ENCODE measurements around the gene MED25.
A peak's percentile ranks its signal among the peaks of the same experiment; 100 is the strongest.

The MED25 gene

DNA sequence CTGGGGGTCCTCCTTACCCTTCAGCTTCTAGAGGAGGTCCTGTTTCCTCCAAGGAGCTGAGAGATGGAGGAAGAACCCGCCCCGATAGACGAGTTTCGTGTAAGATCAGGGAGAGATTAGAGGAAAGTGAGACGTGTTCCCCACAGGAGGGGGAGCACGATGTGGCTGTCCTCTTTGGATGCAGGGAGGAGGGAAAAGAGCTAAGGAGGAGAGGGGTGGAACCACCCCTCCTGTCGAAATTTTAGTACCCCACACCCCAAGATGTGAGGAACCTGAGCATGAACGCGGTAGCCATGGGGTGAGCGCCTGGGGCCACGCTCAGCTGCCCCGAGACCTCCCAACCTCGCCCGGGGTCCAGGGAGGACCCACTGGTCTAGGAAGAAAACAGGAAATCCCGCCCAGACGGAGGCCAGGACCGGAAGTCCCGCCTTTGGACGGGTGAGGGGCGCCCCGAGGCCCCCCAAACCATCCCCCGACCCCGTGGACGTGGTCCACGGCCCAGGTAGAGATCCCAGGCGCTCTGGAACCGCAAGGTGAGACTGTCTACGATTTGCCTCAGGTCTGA, 57.9 kb downstream of the MED25 start:
- DNase-seq, result peak; percentile 85

DNA sequence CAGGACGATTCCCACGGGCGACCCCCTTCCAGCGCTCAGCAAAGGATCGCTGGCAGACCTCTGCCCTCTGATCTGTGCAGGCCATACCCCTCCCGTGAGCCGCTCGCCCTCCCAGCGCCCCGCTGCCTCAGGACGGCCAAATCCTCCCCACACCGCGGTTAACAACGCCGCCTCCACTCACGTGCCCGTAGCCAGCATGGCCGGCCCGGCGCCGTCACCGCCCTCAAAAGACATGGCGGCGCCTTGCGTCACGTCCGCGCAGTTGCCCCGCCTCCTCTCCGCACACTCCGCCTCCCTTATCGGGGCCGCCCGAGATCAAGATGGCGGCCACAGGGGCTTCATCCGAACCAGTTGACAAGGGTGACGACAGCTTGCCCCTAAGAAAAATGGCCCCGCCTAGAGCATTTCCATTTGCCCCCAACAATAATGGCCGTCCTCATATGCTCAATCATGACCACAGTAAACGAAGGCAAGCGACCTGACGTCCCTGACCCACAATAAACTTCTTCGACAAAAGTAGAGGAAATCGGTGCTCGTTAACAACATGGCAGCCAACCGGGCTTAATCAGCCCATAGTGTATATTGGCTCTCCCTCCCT, 58.4 kb downstream of the MED25 start:
- DNase-seq, result peak; percentile 99

DNA sequence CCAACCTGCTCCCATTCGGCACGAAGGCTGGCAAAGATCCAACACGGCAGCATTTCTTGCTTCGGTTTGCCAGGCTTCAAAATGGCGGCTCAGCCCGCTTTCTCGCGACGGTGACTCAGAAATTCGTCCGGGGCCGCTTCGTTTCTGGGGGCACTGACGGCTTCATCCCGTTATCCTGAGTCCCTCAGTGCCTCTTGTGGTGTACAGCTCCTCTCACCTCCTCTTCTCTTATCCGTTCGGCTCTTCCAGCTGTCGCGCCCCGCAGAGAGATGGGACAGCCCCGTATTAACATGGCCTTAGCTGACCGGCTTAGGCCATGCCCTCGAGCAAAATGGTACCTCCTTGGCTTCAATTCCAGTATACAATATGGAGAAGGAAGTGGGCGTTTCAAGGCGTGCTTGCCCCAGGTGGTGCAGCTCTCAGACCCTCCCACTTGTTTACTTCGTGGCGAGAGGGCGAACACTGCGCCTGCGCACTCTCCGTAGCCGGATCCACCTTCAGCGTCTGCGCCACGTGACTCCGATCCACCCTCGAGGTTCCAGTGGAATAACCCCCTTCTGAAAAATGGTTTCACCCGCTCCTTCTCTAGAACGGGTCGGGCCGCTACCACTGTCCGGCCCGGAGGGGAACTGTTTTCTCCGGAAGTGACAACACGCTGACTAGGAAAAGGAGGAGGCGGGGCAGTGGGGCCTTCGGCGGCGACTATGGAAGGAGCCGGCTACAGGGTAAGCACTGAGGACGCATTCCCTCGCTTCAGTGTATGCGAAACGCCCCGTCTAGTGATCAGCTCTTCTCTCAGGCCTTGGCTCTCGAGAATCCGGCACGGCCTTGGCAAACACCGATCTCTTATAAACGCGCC, 59.2 kb downstream of the MED25 start, which contains the start of the genes AKT1S1 and TBC1D17:
Gene AKT1S1, minus strand, starts transcription at position 336 of the 859 bp plus-strand sequence. CDS start 4,060 bp downstream, outside the sequence.
Gene TBC1D17, plus strand, starts transcription at position 683 of the 859 bp plus-strand sequence. Its CDS starts 22 bp downstream, at position 705.
- DNase-seq, result peak; percentile 99

GRCh38 chr19:49877879-49878743, 60.0 kb downstream of the MED25 start:
- peak; percentile 98 for DNase-seq

DNA sequence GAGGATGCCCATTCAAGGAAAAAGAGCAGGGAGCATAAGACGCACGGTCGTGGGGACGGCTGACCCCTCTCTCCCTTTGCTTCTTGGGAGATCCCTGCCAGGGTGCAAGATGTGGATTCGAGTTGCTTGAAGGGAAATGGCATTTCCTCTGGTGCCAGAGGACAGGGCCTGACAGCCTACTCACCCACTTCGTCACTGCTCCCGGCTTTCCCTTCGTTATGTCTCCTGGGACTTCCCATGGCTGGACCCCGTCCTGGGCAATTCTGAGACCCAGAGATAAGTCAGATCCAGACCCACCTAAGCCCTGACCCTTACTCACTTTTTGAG, 60.6 kb downstream of the MED25 start:
- DNase-seq, result peak; percentile 40

DNA sequence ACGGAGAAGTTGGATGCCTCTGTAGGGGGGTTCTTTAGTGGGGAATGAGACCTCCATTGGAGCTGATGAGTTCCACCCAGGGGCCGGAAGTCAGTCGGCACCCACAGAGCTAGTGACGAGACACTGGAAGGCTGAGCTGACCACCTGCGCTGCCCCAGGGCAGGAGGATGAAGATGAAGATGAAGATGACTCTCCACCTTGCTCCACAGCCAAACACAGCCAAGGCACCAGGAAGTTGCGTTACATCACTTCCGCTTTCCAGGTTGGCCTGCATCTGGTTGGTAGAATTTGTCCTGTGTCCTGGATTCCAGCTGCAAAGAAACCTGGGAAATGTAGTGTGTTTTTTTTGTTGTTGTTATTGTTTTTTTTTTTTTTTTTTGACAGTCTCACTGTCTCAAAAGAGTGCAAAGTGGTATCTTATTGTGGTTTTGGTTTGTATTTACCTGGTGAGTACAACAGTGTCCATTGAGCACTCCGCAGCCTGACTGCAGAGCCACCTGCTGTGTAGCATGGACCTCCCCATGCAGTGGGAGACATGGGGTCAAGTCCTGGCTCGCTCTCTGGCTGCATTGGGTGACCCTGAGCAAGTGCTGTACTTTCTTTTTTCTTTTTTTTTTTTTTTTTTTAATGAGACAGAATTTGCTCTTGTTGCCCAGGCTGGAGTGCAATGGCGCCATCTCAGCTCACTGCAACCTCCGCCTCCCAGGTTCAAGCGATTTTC, 61.3 kb downstream of the MED25 start:
- DNase-seq, result peak; percentile 34

DNA sequence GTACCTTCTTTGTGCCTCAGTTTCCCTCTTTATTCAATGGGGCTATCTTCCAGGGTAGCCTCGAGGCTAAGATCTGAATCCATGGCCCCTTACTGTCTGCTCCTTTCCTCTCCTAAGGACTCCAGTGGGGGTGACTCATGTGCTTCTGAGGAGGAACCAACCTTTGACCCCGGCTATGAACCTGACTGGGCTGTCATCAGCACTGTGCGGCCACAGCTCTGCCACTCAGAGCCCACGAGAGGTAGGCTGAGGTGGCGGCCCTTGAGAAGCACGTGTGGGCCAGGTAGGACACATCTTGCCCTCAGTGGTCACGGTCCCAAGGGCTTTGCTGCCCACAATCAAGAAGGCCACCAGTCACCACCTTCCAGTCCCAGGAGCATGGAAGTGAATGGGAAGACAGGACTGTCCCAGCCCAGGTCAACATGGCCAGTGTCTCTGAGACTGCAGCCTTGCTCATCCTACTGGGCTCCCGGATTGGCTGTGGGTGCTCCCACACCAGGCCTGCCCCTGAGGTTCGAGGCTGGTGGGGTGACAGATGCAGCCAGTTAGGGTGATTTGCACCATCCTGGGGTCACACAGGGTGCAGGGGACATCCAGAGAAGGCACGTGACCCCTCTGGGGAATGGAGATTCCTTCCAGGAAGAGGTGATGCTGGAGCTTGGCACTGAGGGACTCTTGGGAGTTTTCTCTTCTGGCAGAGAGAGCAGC, 62.2 kb downstream of the MED25 start:
- DNase-seq, result peak; percentile 34

DNA sequence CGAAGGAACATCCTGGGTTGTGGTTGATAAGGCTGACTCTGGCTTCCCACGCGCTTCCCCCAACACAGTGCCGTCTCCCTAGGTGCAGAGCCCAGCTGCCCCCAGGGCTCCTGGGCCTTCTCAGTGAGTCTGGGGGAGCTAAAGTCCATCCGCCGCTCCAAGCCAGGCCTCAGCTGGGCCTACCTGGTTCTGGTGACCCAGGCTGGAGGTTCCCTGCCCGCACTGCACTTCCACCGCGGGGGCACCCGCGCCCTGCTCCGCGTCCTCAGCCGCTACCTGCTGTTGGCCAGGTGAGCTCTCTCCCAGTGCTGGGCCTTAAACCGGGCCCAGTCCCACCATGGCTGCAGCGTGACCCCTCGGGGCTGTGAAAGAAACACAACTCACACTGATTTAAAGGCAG, 63.1 kb downstream of the MED25 start:
- no peak for DNase-seq

- DNase-seq, result peak; percentile 27
These were observed 63.7 kb downstream of the MED25 start for GRCh38 chr19:49881672-49882394.

- no peak for DNase-seq
These were observed 64.6 kb downstream of the MED25 start for GRCh38 chr19:49882643-49883042.

- no peak for DNase-seq
These were observed 65.0 kb downstream of the MED25 start for GRCh38 chr19:49883094-49883493.

- no peak for DNase-seq
These were observed 66.0 kb downstream of the MED25 start for GRCh38 chr19:49884109-49884508.

DNA sequence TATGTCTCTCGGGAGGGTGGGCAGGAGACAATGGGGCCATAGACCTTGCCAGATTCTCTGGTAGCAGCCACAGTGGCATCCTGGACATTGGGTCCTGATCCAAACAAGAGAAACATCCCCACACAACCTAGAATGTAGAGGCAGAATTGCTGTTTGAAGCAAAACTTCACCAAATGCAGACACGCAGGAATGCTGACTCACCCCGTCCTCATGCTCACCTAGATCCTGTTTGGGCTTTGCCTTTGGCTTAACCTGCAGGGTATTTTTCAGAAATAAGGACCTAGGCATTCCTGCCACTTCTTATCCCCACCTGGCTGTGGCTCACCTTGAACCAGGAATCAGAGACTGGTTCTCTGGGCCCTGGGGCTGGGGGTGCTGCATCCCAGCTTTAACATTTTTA, 66.7 kb downstream of the MED25 start:
- DNase-seq, result no peak

Data from left hindlimb (tissue), 1 donor.